SH-SY5Y (cell line): ENCODE measurements around the gene ARF1.

ENCODE experiments used
- GATA2 ChIP-seq: IDR thresholded peaks from 2 replicates; pipeline ENCODE4 v1.6.1; 2011; ENCODE audit warnings: mild to moderate bottlenecking, low read depth, low read length
- GATA3 ChIP-seq: IDR thresholded peaks from 2 replicates; pipeline ENCODE4 v1.6.1; 2011; ENCODE audit warnings: low read depth, mild to moderate bottlenecking, low read length, moderate library complexity

ARF1 gene

GRCh38 chr1:228082918-228083870 lies 686 bp downstream of the ARF1 start:
- TF ChIP-seq GATA3 (no peak), GATA2 (no peak)

- TF ChIP-seq GATA2 (no peak), GATA3 (no peak)
These were observed 1.4 kb downstream of the ARF1 start for GRCh38 chr1:228083871-228084278.

DNA sequence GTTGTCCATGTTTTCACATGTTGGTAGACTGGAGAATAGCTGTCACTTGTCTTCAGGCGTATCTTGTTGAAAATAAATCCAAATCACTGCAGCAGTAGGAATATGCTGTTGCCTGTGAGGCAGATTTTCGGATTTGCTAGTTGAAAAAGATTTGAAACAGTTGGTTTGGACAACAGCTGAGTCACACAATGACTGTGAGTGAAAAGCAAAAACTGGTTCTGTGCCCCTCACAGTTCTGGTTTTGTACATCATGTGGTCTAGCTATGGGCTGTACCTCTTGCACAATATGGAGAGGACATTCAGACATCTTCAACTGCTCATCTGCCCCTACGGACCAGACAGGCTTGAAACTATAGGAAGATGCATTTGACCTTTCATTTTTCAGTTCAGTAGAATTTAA lies 1.8 kb downstream of the ARF1 start:
- TF ChIP-seq GATA2: no peak
- no peak for TF ChIP-seq GATA3

GRCh38 chr1:228084797-228085196 lies 2.3 kb downstream of the ARF1 start:
- TF ChIP-seq GATA2 (no peak), GATA3 (no peak)

DNA sequence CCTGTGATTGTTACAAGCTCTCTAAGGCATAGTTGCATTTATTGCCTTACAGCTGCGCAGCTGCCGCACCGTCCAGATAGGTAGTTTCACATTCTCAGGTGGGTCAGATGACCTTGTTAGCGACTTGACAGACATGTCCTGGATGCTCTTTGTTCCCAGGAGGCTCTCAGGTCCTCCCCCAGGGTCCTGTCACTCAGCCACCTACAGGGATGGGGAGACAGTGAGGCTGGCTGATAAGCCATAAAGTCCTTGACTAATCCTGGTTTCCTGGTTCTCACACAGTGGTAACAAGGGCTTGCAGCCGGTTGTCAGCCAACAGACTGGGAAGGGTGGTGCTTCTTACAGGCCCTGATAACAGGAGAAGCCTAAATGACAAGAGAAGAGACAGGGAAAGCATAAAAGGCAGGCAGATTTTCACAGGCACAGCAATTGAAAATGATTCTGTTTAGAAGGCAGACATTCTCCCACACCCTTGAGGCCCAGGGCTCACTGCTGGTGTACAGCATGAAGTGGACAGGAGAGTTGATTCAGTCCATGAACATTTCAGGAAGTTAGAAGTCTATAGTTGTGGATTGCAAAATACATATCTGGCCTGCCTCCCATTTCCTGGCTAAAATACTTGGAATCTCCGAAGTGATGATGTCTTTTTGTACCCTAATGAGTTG lies 2.9 kb downstream of the ARF1 start:
- no peak for TF ChIP-seq GATA2
- no peak for TF ChIP-seq GATA3

- no peak for TF ChIP-seq GATA3
- TF ChIP-seq GATA2: no peak
These were observed 5.3 kb downstream of the ARF1 start for GRCh38 chr1:228087771-228088251.

DNA sequence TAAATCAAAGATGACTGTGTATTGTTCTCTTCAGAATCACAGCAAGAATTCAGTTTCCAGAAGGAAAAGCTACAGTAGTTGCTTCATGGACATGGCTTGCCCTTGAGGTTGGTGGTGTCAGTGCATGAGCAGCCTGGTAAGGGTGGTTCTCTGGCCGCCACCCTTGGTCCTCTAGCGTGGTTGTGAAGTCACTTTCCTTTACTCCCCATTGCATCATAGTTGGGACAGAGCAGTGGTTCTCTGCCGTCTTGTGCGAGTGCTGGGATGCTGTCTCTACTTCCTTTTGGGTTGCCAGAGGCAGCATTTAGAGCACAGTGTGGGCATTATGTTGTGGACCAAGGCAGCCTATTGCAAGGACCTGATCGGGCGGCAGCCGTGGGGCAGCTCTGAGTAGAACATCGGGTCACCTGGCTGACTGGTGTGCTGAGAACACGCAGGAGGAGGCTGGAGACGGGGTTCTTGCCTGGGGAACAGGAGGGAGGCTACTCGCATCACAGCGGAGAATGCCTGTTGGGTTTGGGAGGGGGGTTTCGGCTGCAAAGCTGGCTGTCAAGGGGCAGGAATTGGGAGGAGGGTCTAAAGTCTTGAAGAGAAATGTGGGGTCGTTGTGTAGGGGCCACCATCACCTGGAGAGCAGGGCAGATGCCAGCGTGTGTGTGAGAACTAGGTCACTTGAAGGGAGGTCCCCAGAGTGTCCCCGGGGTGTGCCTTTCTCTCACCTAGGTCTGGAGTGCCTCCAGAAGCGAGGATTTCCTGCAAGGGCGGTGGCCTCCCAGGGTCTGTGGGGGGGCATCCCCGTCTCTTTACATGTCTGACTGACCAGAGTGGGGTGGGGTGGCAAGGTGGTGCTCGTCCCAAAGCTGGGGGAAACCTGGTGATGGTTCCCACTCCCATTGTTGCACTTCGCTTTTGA lies 6.3 kb downstream of the ARF1 start:
- TF ChIP-seq GATA3 (no peak), GATA2 (no peak)

DNA sequence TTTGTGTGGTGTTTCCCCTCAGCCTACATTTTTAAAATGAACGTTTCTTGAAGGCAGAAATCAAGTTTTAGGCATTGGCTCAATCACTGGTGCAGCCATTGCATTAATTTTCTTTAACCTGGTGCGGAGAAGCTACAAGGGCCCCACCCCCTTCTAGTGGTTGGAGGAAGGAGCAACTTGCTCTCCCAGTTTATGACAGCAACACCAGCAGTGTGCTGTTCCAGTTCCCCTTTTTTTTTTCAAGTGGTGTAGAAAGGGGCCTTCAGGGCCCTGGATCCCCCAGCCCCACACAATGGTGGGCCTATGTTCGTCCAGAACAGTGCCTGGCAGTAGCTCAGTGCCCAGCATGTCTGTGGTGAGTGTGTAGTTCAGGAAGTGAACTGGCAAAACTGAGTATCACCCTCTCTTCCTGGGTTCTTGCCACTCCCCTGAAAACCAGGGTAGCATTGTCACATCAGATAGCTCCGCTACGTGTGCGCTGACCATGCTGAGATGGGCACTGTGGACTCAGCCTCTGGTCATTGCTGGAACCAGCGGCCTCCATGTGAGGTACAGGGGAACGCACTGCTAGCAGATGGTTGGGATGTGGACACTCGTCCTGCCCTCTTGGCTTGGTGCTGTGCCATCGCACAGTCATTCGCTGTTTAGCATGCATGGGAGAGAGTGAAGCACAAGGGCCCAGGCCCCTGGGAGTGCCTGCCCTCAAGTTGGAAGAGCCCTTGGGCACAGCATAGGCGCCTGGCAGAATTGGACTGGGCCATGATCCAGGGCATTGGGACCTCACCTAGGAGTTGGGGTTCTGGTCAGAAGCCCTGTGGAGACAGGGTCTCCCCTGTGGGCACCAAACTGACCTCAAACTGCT lies 7.2 kb downstream of the ARF1 start:
- no peak for TF ChIP-seq GATA2
- TF ChIP-seq GATA3: no peak

DNA sequence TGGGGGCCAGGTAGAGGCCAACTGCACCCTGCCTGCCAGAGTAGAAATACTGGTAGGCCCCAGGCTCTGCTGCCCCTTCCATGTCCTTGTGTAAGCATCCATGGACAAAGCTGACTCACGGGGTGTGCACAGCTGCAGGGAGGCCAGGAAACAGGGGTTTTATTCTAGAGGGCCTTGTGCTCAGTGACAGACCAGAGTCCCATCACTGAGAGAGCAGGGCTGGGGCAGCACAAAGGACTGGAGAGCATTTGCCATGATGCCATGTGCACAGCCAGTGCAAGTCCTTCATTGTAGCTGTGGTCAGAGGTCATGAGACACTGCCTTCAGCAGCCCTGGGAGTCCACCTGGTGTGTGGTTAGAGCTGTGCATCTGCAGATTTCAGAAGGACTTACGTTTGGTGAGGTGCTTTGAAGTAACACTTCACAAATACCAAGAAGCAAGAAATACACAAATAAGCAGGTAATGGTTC lies 8.1 kb downstream of the ARF1 start:
- TF ChIP-seq GATA2 (no peak), GATA3 (no peak)

- TF ChIP-seq GATA2 (no peak), GATA3 (no peak)
These were observed 8.6 kb downstream of the ARF1 start for GRCh38 chr1:228091084-228091483.

DNA sequence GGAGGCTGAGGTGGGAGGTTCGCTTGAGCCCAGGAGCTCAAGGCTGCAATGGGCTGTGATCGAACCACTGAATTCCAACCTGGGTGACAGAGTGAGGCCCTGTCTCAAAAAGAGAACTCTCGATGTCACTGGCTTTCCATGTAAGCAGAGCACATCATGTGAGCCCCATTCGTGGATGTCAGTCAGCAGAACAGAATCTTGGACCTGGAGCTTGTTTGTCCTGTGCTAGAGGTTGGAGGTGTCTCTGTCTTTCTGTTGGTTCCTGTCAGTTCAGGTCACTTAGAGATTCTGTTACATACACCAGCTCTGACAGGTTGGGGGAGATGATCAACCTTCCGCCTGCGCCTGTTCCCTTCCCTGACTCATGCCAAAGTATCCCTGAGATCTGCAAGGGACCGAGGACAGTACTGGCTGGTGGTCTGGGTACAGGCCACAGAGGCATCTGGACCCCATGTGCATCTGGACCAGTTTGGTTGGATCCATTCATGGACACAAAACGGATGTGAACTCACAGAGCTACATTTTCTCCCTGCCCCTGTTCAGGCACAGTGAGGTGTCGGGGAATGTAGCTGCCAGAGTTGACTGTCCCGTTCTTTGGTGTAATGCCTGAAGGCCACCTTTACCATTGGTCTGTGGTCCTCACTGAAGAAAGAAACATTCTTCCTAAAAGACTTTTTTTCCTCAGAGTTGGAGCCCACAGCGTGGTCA lies 10.0 kb downstream of the ARF1 start:
- TF ChIP-seq GATA2 (no peak), GATA3 (no peak)

- no peak for TF ChIP-seq GATA2
These were observed 10.8 kb downstream of the ARF1 start for GRCh38 chr1:228093050-228093906.

DNA sequence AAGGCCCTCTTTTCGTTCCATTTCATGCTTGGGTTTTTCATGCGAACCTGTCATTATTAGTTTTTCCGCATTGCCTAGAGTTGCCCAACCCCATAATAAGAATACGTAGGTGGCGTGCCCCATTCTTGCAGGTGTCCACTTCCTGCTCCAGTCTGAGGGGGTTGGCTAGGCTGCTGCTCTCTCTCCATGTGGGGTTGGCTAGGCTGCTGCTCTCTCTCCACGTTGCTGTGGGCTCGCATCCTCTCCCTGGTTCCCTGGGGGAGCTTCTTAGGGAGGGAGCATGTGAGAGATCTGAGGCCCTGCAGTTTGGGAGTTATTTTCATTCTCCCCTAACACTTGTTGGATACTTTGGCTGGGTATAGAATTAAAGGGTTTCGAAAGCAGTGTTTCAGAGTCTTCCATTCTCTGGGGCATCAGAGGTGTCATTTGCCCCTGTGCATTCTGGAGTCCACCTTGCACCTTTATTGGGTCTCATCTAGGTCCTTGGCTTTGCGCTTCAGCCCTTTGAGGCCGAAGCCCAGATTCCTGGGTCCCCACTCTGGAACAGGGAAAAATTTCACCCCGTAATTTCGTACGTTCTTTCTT lies 12.0 kb downstream of the ARF1 start:
- TF ChIP-seq GATA3 (no peak), GATA2 (no peak)
